Adrenal gland (tissue), 5 donors: Measurements from ENCODE around the gene TRIM68.

Experiments
- POLR2A ChIP-seq, 2 donors: fragments of 450-650 bp; IDR thresholded peaks; one replicate each; pipeline ENCODE4 v1.6.1; 2017; ENCODE audit warnings: antibody characterized with exemption in 2 of 2, mild to moderate bottlenecking in 2 of 2, moderate library complexity in 1 of 2
- TF ChIP-seq, protein P1 (sequence below), 6 experiments: fragments of 450-650 bp in 4 of 6; fragments of 200-600 bp in 2 of 6; sonication (generic) in 1 of 6; IDR thresholded peaks; 1 replicate in 5 of 6; 2 replicates in 1 of 6; pipeline versions ENCODE4 v1.5.1 to v1.8.0; 2016 to 2021; ENCODE audit warnings: antibody characterized with exemption in 6 of 6, mild to moderate bottlenecking in 2 of 6, moderate library complexity in 1 of 6
- donor health status: DM: no; HTN: no; CAD: no.

DNA sequence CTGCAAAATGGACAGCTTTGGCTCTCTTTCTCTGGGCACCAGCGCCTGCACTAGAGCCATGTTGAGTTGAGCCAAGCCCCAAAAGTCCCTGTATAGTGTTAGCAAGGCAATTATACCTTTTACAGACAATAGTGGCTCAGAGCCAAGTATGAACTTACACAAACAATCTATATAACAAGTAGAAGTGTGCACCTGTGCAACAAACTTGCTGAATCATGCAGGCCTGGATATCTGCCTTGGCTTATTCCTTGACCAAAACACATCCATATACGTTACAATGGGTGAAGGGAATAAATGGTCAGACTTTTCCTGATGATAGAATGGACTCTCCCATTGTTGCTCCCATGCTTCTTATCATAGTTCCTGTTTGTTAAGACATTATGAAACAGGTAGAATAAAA is 30.3 kb downstream of the TRIM68 start:
- no peak for TF ChIP-seq POLR2A (IDR thresholded peaks at IDR 0.05)
- TF ChIP-seq, protein P1, sequence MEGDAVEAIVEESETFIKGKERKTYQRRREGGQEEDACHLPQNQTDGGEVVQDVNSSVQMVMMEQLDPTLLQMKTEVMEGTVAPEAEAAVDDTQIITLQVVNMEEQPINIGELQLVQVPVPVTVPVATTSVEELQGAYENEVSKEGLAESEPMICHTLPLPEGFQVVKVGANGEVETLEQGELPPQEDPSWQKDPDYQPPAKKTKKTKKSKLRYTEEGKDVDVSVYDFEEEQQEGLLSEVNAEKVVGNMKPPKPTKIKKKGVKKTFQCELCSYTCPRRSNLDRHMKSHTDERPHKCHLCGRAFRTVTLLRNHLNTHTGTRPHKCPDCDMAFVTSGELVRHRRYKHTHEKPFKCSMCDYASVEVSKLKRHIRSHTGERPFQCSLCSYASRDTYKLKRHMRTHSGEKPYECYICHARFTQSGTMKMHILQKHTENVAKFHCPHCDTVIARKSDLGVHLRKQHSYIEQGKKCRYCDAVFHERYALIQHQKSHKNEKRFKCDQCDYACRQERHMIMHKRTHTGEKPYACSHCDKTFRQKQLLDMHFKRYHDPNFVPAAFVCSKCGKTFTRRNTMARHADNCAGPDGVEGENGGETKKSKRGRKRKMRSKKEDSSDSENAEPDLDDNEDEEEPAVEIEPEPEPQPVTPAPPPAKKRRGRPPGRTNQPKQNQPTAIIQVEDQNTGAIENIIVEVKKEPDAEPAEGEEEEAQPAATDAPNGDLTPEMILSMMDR (IDR thresholded peaks at IDR 0.05) = no peak
